IMR-90 (cell line): ENCODE results near the gene ARHGDIA. TPM values are rescaled to one million over a fixed set of nuclear protein-coding genes. Genes with fewer than 3 reads are reported as not detected.

ENCODE experiments used
- ATAC-seq: fragments of 200-7000 bp; cut with Tn5 transposase; 2 replicates; pipeline ENCODE4 v1.9.1; 2020; ENCODE audit warnings: low read depth, mild to moderate bottlenecking, moderate library complexity
- BruUV-seq: library from RNA; stranded (reverse); fragments of 400-500 nt; replicated peaks from 2 replicates; lab custom pipeline; 2021; lab: Mats Ljungman, UMichigan
- CTCF ChIA-PET: fragments of 300-600 bp; formaldehyde crosslinking; extraction: SDS; loops from one replicate; lab custom pipeline; 2021; ENCODE audit warnings: antibody characterized with exemption; lab: Yijun Ruan, JAX
- POLR2A ChIA-PET: fragments of 300-600 bp; sonication (Branson Sonifier 250); formaldehyde crosslinking; loops from one replicate; lab custom pipeline; 2022; ENCODE audit warnings: antibody characterized with exemption; ENCODE audit not compliant: unreplicated experiment; lab: Charles Lee
- DNase-seq: peaks from one replicate; pipeline ENCODE4 v3.0.0; 2013
- H2AFZ ChIP-seq: replicated peaks from 2 replicates; pipeline ENCODE3; 2013; ENCODE audit warnings: low read length, mild to moderate bottlenecking; ENCODE audit not compliant: poor library complexity
- H2AK5ac ChIP-seq: 2 replicates; pipeline ENCODE4 v1.6.1; 2013; ENCODE audit warnings: low read depth, low read length, inconsistent platforms
- H2AK9ac ChIP-seq: replicated peaks from 2 replicates; pipeline ENCODE3; 2013; ENCODE audit warnings: mild to moderate bottlenecking, low read depth, low read length, moderate library complexity; ENCODE audit not compliant: poor library complexity
- H2BK120ac ChIP-seq: 2 replicates; pipeline ENCODE4 v1.6.1; 2013; ENCODE audit warnings: low read depth, low read length, inconsistent platforms
- H2BK15ac ChIP-seq: 3 replicates; pipeline ENCODE4 v1.6.1; 2013; ENCODE audit warnings: low read depth, low read length, inconsistent platforms
- H2BK20ac ChIP-seq: 2 replicates; pipeline ENCODE4 v1.6.1; 2013; ENCODE audit warnings: low read depth, mild to moderate bottlenecking, inconsistent platforms, low read length, moderate library complexity
- H2BK5ac ChIP-seq: 2 replicates; pipeline ENCODE4 v1.6.1; 2013; ENCODE audit warnings: mild to moderate bottlenecking, low read depth, low read length, inconsistent platforms; ENCODE audit not compliant: poor library complexity, severe bottlenecking
- H3K14ac ChIP-seq: replicated peaks from 2 replicates; pipeline ENCODE4 v1.6.1; 2013; ENCODE audit warnings: low read depth, low read length, inconsistent platforms
- H3K18ac ChIP-seq: 2 replicates; pipeline ENCODE4 v1.6.1; 2013; ENCODE audit warnings: low read depth, low read length, control low read depth
- H3K23ac ChIP-seq: 2 replicates; pipeline ENCODE4 v1.6.1; 2013; ENCODE audit warnings: low read depth, low read length, inconsistent platforms
- H3K27ac ChIP-seq: 2 replicates; pipeline ENCODE4 v1.5.1; 2013; ENCODE audit warnings: mild to moderate bottlenecking, control low read depth, low read length; ENCODE audit not compliant: insufficient read depth
- H3K27me3 ChIP-seq: 2 replicates; pipeline ENCODE4 v1.6.1; 2013; ENCODE audit warnings: low read length; ENCODE audit not compliant: control insufficient read depth, insufficient read depth
- H3K36me3 ChIP-seq: 2 replicates; pipeline ENCODE4 v1.6.1; 2013; ENCODE audit warnings: low read length, mixed read lengths; ENCODE audit not compliant: control insufficient read depth, insufficient read depth
- H3K4ac ChIP-seq: 2 replicates; pipeline ENCODE4 v1.6.1; 2013; ENCODE audit warnings: low read depth, low read length, inconsistent platforms
- H3K4me1 ChIP-seq: 2 replicates; pipeline ENCODE4 v1.6.1; 2013; ENCODE audit warnings: low read length, mixed read lengths; ENCODE audit not compliant: control insufficient read depth, insufficient read depth
- H3K4me2 ChIP-seq: 2 replicates; pipeline ENCODE4 v1.6.1; 2013; ENCODE audit warnings: low read depth, mild to moderate bottlenecking, control low read depth, low read length, moderate library complexity
- H3K4me3 ChIP-seq: 2 replicates; pipeline ENCODE4 v1.5.1; 2013; ENCODE audit warnings: low read depth, mild to moderate bottlenecking, control low read depth, low read length, moderate library complexity; ENCODE audit not compliant: insufficient read depth
- H3K56ac ChIP-seq: 2 replicates; pipeline ENCODE4 v1.6.1; 2013; ENCODE audit warnings: low read length, inconsistent platforms; ENCODE audit not compliant: insufficient read depth; ENCODE audit errors: extremely low read depth
- H3K79me1 ChIP-seq, 2 experiments: 2 replicates each; pipeline ENCODE4 v1.6.1; 2013; ENCODE audit warnings: low read length in 2 of 2, inconsistent platforms in 1 of 2, low read depth in 1 of 2
- H3K9ac ChIP-seq: 2 replicates; pipeline ENCODE4 v1.6.1; 2013; ENCODE audit warnings: low read depth, low read length, control low read depth
- H3K9me1 ChIP-seq: 2 replicates; pipeline ENCODE4 v1.6.1; 2013; ENCODE audit warnings: low read length, inconsistent platforms; ENCODE audit not compliant: insufficient read depth
- H3K9me3 ChIP-seq: 2 replicates; pipeline ENCODE4 v1.6.1; 2013; ENCODE audit warnings: low read length; ENCODE audit not compliant: control insufficient read depth, insufficient read depth
- H4K20me1 ChIP-seq: 2 replicates; pipeline ENCODE4 v1.6.1; 2013; ENCODE audit warnings: low read length, inconsistent platforms; ENCODE audit not compliant: insufficient read depth
- H4K5ac ChIP-seq: 2 replicates; pipeline ENCODE4 v1.6.1; 2013; ENCODE audit warnings: mild to moderate bottlenecking, low read depth, low read length, control low read depth
- H4K8ac ChIP-seq, 2 experiments: 2 replicates each; pipeline ENCODE4 v1.6.1; 2013; ENCODE audit warnings: low read depth in 2 of 2, low read length in 2 of 2, control low read depth in 1 of 2, inconsistent platforms in 1 of 2
- H4K91ac ChIP-seq: 2 replicates; pipeline ENCODE4 v1.6.1; 2013; ENCODE audit warnings: low read depth, low read length, inconsistent platforms; ENCODE audit not compliant: insufficient read depth
- BHLHE40 ChIP-seq: fragments of 150-350 bp; IDR thresholded peaks from 2 replicates; pipeline ENCODE4 v1.6.1; 2016; ENCODE audit warnings: mild to moderate bottlenecking, low read depth, low read length
- CEBPB ChIP-seq: IDR thresholded peaks from 2 replicates; pipeline ENCODE4 v1.6.1; 2012; ENCODE audit warnings: low read depth, low read length, improper control_type of control experiment
- CHD1 ChIP-seq: IDR thresholded peaks from 2 replicates; pipeline ENCODE4 v1.6.1; 2012; ENCODE audit warnings: low read depth, low read length, improper control_type of control experiment
- CTCF ChIP-seq: conservative IDR thresholded peaks from 2 replicates; pipeline ENCODE4 v1.5.1; 2012; ENCODE audit warnings: mild to moderate bottlenecking, low read depth, low read length, improper control_type of control experiment
- FOS ChIP-seq: fragments of 150-350 bp; IDR thresholded peaks from 2 replicates; pipeline ENCODE4 v1.6.1; 2016; ENCODE audit warnings: low read depth, low read length
- MAFK ChIP-seq: IDR thresholded peaks from 2 replicates; pipeline ENCODE4 v1.6.1; 2012; ENCODE audit warnings: low read depth, low read length, improper control_type of control experiment
- MAZ ChIP-seq: IDR thresholded peaks from 2 replicates; pipeline ENCODE4 v1.6.1; 2012; ENCODE audit warnings: low read depth, mild to moderate bottlenecking, low read length, improper control_type of control experiment, moderate library complexity, borderline replicate concordance
- NFE2L2 ChIP-seq: fragments of 150-350 bp; IDR thresholded peaks from 2 replicates; pipeline ENCODE4 v1.6.1; 2016; ENCODE audit warnings: low read depth, mild to moderate bottlenecking, low read length
- POLR2A ChIP-seq: IDR thresholded peaks from 2 replicates; pipeline ENCODE4 v1.6.1; 2012; ENCODE audit warnings: mild to moderate bottlenecking, low read depth, low read length
- RAD21 ChIP-seq: IDR thresholded peaks from 2 replicates; pipeline ENCODE4 v1.6.1; 2012; ENCODE audit warnings: low read length, improper control_type of control experiment
- RCOR1 ChIP-seq: IDR thresholded peaks from 2 replicates; pipeline ENCODE4 v1.6.1; 2012; ENCODE audit warnings: mild to moderate bottlenecking, low read length, improper control_type of control experiment; ENCODE audit not compliant: insufficient replicate concordance
- RFX5 ChIP-seq: IDR thresholded peaks from 2 replicates; pipeline ENCODE4 v1.8.0; 2012; ENCODE audit warnings: low read depth, mild to moderate bottlenecking, low read length, moderate library complexity
- SMC3 ChIP-seq: fragments of 150-350 bp; IDR thresholded peaks from 2 replicates; pipeline ENCODE4 v1.6.1; 2016; ENCODE audit warnings: low read depth, mild to moderate bottlenecking, antibody characterized with exemption, low read length, moderate library complexity
- USF2 ChIP-seq: fragments of 150-350 bp; IDR thresholded peaks from 2 replicates; pipeline ENCODE4 v1.6.1; 2017; ENCODE audit warnings: mild to moderate bottlenecking, antibody characterized with exemption, low read length, low read depth
- WGBS, 2 experiments: methylation state at CpG; one replicate each; pipeline versions ENCODE4 v1.1.5 to v1.1.7; 2013; ENCODE audit warnings: missing lambda C conversion rate in 2 of 2; ENCODE audit not compliant: insufficient read length in 1 of 2; ENCODE audit errors: extremely low coverage in 2 of 2; 5-methylcytosine and 5-hydroxymethylcytosine counted together
- dilution Hi-C: fragments of 300-500 bp; cut with HindIII; formaldehyde crosslinking; loops from one replicate; pipeline ENCODE4 v1.14.3; 2018; ENCODE audit warnings: low sequenced_read_pairs; ENCODE audit not compliant: unreplicated experiment
- in situ Hi-C: fragments of 300-500 bp; cut with MboI; formaldehyde crosslinking; loops from 3 replicates; pipeline ENCODE4 v1.14.3; 2019; ENCODE audit warnings: low sequenced_read_pairs, inconsistent platforms, mixed read lengths
- intact Hi-C: fragments of 100-400 bp; cut with micrococcal nuclease; formaldehyde crosslinking; loops from 2 replicates; pipeline ENCODE4 v1.10.0; 2022
- polyA plus RNA-seq, 3 experiments: library from polyadenylated mRNA; depleted of rRNA; stranded (reverse); fragments of >200 nt; gene quantifications; 2 replicates each; pipeline ENCODE4 v1.2.3, GENCODE V29; 2012; ENCODE audit warnings: low replicate concordance in 1 of 3
- total RNA-seq: library from RNA; depleted of rRNA; stranded (reverse); fragments of >200 nt; gene quantifications from 2 replicates; pipeline ENCODE4 v1.2.3, GENCODE V29; 2012

ARHGDIA gene
- total and polyA plus RNA-seq, 2 of the 4 experiments (the other 2 are of a cell fraction) = 62.7 to 362 TPM

- TF ChIP-seq BHLHE40 = no peak
- no peak for TF ChIP-seq MAFK
- no peak for TF ChIP-seq NFE2L2
Observed at GRCh38 chr17:81852237-81852636, 18.9 kb downstream of the ARHGDIA start (continued).

DNA sequence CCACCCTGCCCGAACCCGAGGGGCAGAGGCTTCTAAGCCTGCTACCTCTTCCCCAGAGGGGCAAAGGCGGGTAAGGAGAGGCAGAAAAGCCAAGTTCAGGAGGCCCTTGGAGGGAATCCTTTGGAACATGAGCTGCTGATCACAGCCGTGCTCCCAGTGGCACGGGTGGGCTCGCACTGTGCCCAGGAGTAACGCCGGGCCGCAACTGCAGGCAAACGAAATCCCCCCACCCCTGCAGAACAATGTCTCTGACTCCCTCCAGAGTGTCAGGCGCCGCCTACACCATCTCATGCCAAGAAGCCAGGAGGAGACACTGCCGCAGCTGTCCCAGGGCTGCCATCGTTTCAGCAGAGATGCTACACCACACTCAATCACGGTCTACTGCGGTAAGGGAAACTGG is 19.7 kb downstream of the ARHGDIA start:
- peaks cover 69% of the 10 kb centered on the region for H3K36me3 ChIP-seq
- H3K4me3 ChIP-seq = no peak overlapping the region
- H3K27me3 ChIP-seq = no peaks in the 10 kb centered on the region
- WGBS, 2 experiments = 100% methylated on average over 1 of the region's 16 CpGs; no CpG with 5 or more reads in 1 of the 2 experiments
- POLR2A ChIA-PET = no interaction called here
- no peak for ATAC-seq
- no peak overlapping the region for H3K14ac ChIP-seq
- no peaks in the 10 kb centered on the region for H3K9me3 ChIP-seq
- DNase-seq = no peak
- peaks cover 59% of the 10 kb centered on the region for H4K20me1 ChIP-seq
- no TSS peak for BruUV-seq
- no peak overlapping the region for H2AK9ac ChIP-seq
- no peak overlapping the region for H4K8ac ChIP-seq
- dilution Hi-C loops = no loop called here
- H2BK20ac ChIP-seq = no peak overlapping the region
- H4K5ac ChIP-seq = no peak overlapping the region
- no peak overlapping the region for H3K23ac ChIP-seq
- H2AK5ac ChIP-seq = no peak overlapping the region
- intact Hi-C loops = no loop called here
- no peak overlapping the region for H2BK15ac ChIP-seq
- in situ Hi-C loops = no loop called here
- CTCF ChIA-PET = no interaction called here
- H3K4me1 ChIP-seq = no peaks in the 10 kb centered on the region
- H3K4me2 ChIP-seq = no peak overlapping the region
- no peak overlapping the region for H4K91ac ChIP-seq
- H2AFZ ChIP-seq = no peak overlapping the region
- no peak overlapping the region for H3K18ac ChIP-seq
- H3K4ac ChIP-seq = no peak overlapping the region
- no peak overlapping the region for H2BK120ac ChIP-seq
- no peak overlapping the region for H3K27ac ChIP-seq
- H2BK5ac ChIP-seq = no peak overlapping the region
- H3K56ac ChIP-seq = no peak overlapping the region
- H3K79me1 ChIP-seq = peaks cover 9 to 73% of the 10 kb centered on the region in 2 experiments
- peaks cover 7% of the 10 kb centered on the region; the same call in 1 of the 2 replicates for H3K9me1 ChIP-seq
- no peak overlapping the region for H3K9ac ChIP-seq
- no peak for TF ChIP-seq POLR2A
- TF ChIP-seq NFE2L2 = no peak
- no peak for TF ChIP-seq RFX5
- no peak for TF ChIP-seq CEBPB
- no peak for TF ChIP-seq MAFK
- no peak for TF ChIP-seq USF2
- no peak for TF ChIP-seq RCOR1
- no peak for TF ChIP-seq SMC3
- TF ChIP-seq CTCF = no peak
- TF ChIP-seq FOS = no peak
- TF ChIP-seq MAZ = no peak
- TF ChIP-seq CHD1 = no peak
- no peak for TF ChIP-seq BHLHE40
- no peak for TF ChIP-seq RAD21
